Hematopoietic multipotent progenitor cell treated with erythropoietin and hydrocortisone succinate and interleukin-3 and kit ligand, for 17 days (in vitro differentiated cells): ENCODE data around the gene HSD17B1.
A peak's percentile ranks its signal among the peaks of the same experiment; 100 is the strongest.
"Not testable (repeated sequence)": the region's sequence is repeated elsewhere in the genome, so short reads cannot be mapped to it uniquely, and the experiment has no call there.

Source experiments
- DNase-seq: peaks from one replicate; pipeline ENCODE4 v3.0.0-alpha.2; 2015; ENCODE audit warnings: low spot score

Gene HSD17B1

GRCh38 chr17:42552736-42553135 lies at the start of gene HSD17B1:
Gene HSD17B1 (plus strand): TSS chr17:42552923. CDS start chr17:42552934, 11 bp downstream.
- not testable (repeated sequence) for DNase-seq

DNA sequence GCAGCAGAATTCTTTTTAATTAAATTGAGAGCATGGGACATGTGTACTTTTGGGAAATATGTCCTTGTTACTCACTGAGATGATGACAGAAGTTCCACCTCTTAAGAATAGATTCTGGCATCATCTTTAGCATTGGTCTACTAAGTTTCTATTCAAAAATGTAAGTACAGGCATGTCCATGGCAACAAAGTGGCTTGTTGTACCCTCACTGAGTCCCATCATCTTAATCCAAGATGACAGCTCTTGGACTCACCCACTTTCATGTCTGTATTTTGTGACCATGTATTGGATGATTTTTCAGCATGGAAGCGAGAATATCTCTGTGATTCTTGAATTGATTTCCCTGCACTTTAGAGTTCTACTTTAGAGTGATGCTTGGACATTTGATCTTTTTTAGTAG lies 49.8 kb upstream of the HSD17B1 start:
- no peak for DNase-seq

DNA sequence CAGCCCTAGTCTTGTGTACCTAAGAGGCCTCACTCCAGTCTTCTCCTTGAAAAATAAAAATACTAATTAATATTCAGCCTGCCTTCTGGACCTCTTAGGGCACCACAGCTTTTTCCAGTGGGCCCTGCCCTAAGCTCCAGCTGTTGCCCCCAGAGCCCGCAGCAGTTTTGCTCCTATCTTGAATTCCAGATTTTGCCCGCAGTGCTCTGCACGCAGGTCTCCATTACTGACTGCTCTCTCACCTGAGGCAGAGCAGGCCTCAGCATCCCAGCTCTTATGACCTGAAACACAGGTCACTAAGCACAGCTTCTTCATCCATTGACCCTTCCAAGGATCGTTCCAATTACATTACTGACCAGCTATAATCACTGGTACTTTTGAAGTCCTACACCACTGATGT lies 45.1 kb upstream of the HSD17B1 start:
- DNase-seq = no peak

- DNase-seq = no peak
These were observed 44.1 kb upstream of the HSD17B1 start for GRCh38 chr17:42508426-42509165.

- DNase-seq = no peak
These were observed 43.3 kb upstream of the HSD17B1 start for GRCh38 chr17:42509409-42509808.

GRCh38 chr17:42509841-42510240 lies 42.9 kb upstream of the HSD17B1 start:
- no peak for DNase-seq

GRCh38 chr17:42512246-42512645 lies 40.5 kb upstream of the HSD17B1 start:
- DNase-seq = no peak

DNA sequence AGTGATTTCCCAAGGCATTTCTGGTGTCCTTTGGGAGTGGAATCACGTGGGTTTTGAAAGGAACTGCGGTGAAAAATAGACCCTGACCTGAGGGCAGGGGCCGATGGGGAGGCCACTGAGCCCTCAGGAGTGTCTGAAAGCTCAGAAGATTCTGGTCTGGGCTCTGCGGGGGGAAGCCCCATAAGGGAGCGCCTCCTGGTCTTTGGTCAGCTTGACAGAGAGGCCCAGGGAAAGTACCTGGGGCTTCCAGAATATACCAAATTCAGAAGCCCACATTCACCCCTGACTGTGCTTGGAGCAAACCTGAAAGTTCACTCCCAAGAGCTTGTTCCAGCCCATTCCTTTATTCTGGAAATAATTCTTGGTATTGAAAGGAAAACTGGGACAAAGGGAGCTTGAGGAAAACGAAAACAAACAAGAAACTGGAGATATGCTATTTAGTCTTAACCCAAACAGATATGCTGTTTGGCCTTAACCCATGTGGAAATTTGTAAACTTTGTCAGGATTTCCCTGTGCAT lies 39.9 kb upstream of the HSD17B1 start:
- DNase-seq = no peak

DNA sequence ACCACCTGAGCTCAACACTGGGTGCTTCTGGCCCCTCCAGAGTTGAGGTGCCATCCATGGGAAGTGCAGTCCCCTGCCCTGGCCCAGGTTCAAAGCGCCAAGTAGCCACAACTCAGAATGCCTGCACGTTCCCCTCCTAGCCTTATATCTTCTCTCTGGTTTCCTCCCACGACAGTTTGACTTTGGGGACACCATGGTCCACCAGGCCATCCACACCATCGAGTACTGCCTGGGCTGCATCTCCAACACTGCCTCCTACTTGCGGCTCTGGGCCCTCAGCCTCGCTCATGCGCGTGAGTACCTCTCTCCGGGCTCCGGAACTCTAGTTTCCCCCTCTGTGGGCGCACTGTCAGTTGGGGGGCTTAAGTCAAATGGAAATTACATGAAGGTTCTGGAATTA lies 39.0 kb upstream of the HSD17B1 start:
- DNase-seq = no peak

DNA sequence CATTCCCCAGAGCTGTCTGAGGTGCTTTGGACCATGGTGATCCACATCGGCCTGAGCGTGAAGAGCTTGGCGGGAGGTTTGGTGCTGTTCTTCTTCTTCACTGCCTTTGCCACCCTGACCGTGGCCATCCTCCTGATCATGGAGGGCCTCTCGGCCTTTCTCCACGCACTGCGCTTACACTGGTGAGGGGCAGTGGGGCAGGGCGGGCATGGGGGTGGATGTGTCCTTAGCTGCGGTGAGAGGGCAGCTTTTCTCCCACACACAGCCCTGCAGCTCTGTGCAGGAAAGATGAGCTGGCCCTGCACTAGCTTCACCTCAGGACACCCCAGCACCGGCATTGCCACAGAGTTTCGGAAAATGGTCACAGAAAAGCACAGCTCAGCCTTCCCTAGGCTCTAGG lies 38.4 kb upstream of the HSD17B1 start:
- DNase-seq = no peak

- no peak for DNase-seq
These were observed 37.9 kb upstream of the HSD17B1 start for GRCh38 chr17:42514867-42515266.

DNA sequence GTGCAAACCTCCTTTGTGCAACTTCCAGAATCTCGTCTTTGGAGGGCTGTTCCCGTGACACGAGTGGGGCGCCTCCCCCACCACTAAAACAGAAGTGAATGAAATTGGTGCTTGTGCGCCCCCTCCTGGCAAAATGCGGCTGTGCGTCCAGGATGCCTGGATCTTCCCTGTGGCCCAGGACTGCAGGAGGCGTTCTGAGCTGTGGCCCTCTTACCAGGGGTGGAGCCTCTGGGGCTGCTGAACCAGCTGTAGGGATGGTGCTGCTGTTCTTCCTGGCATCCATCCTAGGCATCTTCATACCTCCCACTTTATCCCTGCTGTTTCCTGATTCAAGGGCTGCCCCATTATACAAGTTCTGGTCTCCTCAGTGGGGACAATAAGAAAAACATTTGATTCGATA lies 35.2 kb upstream of the HSD17B1 start:
- DNase-seq = peak; percentile 89

DNA sequence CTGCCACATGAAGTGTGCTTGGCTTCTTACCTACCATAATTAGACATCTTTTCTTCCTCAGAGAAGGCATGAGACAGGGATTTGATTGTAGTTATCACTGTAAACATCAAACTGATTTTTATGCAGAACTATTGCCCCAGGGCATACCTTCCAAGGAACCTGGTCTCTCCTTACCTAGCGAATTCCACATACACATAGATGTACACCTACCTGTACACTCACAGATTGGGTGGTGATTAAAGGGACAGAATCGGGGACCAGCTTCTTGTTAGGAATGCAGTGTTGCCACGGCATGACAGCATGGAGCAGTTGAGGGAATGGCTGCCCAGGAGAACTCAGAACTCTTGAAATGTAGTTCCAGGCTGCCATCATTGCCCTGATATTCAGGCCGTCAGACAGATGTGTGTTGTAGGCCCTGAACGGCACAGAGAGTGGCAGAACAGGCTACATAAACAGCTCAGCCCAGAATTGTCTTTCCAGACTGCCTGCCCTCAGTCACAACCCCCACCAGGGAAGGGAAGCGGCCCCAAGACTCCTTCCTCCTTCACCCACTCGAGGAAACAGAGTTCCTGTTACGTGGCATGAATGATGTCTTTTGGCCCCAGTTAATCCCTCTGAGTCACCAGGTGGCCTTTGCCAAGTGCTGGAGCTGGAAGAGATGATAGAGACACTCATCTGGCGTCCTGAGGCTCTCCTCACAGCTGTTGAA lies 34.5 kb upstream of the HSD17B1 start:
- DNase-seq = peak; percentile 89

- peak; percentile 81 for DNase-seq
These were observed 33.8 kb upstream of the HSD17B1 start for GRCh38 chr17:42518755-42519545.

DNA sequence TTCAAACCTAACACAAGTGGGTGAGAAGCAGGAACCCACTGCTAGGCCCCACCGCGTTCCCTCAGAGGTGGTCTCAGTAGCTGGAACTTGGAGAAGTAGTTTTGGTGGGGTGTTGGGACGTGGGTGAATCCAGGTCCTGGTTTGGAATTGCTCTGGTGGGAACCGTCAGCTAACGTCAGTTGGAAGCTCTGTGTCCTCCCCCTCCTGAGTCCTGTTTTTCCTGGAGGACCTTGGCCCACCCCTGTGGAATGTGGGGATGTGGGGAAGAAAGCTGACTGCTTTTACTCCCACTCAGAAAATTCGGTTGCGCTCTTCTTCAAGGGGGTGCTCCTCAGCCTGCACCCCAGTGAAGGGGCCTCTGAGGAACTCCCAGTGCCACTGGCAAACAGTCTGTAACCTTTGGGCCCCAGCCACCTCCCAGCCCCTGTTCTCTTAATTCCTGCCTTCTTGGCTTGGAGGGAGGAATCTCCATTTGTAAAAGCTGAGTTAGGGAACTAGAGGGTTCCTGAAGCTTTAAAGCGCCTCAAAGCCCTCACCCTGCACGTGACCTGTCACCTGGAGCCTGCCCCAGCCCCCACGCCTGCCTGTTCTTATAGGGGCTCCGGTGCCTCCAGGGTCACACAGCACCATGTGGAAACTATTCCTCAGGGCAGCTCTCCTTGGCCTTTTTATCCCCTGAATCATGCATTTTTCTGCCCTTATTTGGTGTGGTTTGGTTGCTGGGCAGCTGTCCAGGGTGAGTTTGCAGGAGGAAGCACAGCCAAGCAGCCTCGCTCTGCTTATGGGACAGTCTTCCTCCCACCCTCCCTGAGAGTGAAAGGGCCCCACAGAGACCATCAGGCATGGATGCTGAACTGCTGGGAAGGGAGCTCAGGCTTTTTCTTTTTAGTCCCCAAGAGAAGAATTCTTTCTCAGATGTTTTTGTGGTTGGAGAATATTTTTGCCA lies 32.9 kb upstream of the HSD17B1 start:
- DNase-seq = peak; percentile 57

DNA sequence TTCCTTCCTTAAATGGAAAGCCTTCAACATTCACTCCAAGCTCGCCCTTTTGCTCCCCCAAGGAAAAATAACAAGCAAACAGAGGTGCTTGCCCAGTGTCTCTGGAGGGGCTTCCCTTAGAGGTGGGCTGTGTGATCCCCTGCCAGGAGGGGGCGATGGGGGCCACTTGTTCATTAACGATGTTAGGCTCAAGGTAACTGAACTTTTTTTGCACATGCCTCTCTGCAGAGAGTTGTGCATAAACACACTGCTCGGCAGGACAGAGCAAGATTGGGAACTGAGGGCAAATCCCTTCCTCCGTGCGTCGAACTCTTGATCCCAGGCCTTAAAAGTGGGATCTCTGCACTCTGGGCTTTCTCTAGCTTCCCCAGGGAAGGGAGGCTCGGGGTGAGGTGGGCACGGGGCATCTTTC lies 32.2 kb upstream of the HSD17B1 start:
- no peak for DNase-seq

- no peak for DNase-seq
These were observed 31.7 kb upstream of the HSD17B1 start for GRCh38 chr17:42521036-42521435.

- no peak for DNase-seq
These were observed 31.0 kb upstream of the HSD17B1 start for GRCh38 chr17:42521666-42522262.

GRCh38 chr17:42522263-42522790 lies 30.4 kb upstream of the HSD17B1 start:
- DNase-seq = no peak

GRCh38 chr17:42522798-42523278 lies 29.9 kb upstream of the HSD17B1 start:
- no peak for DNase-seq

- DNase-seq = no peak
These were observed 27.5 kb upstream of the HSD17B1 start for GRCh38 chr17:42525221-42525620.
